WTC11 (cell line): ENCODE data around the gene DYRK1A. TPM values are rescaled to one million over a fixed set of nuclear protein-coding genes. Genes with fewer than 3 reads are reported as not detected.

Experiments used
- CREB1 ChIP-seq: sonication (generic); formaldehyde crosslinking; IDR thresholded peaks from 2 replicates; pipeline ENCODE4 v1.8.0; 2023; ENCODE audit warnings: mild to moderate bottlenecking, missing genetic modification reagents
- CREM ChIP-seq: sonication (generic); formaldehyde crosslinking; IDR thresholded peaks from 2 replicates; pipeline ENCODE4 v1.8.1; 2022; ENCODE audit warnings: mild to moderate bottlenecking, missing genetic modification reagents, moderate library complexity
- GTF2I ChIP-seq: fragments of 250-450 bp; sonication (Bioruptor Pico); conservative IDR thresholded peaks from 2 replicates; pipeline ENCODE4 v1.4.0; 2021; ENCODE audit warnings: mild to moderate bottlenecking
- IRF2 ChIP-seq: sonication (generic); formaldehyde crosslinking; IDR thresholded peaks from 2 replicates; pipeline ENCODE4 v1.8.0; 2022; ENCODE audit warnings: low read depth, missing genetic modification reagents, borderline replicate concordance
- JAZF1 ChIP-seq: fragments of 250-450 bp; sonication (Bioruptor Pico); IDR thresholded peaks from 2 replicates; pipeline ENCODE4 v1.9.0; 2021; ENCODE audit warnings: moderate library complexity, mild to moderate bottlenecking, inconsistent platforms
- KAT7 ChIP-seq: sonication (generic); formaldehyde crosslinking; IDR thresholded peaks from 2 replicates; pipeline ENCODE4 v1.8.1; 2023; ENCODE audit warnings: missing genetic modification reagents, mild to moderate bottlenecking, borderline replicate concordance
- MXD4 ChIP-seq: fragments of 250-450 bp; sonication (Bioruptor Pico); IDR thresholded peaks from 2 replicates; pipeline ENCODE4 v1.8.0; 2021; ENCODE audit warnings: mild to moderate bottlenecking, moderate library complexity, borderline replicate concordance
- NFYB ChIP-seq: sonication (generic); formaldehyde crosslinking; conservative IDR thresholded peaks from 2 replicates; pipeline ENCODE4 v1.8.0; 2022; ENCODE audit warnings: low read depth, missing genetic modification reagents
- SMAD4 ChIP-seq: sonication (generic); formaldehyde crosslinking; IDR thresholded peaks from 2 replicates; pipeline ENCODE4 v1.8.0; 2022; ENCODE audit warnings: mild to moderate bottlenecking, missing genetic modification reagents
- SOX15 ChIP-seq: fragments of 250-450 bp; sonication (Bioruptor Pico); IDR thresholded peaks from 2 replicates; pipeline ENCODE4 v1.9.0; 2021; ENCODE audit warnings: mild to moderate bottlenecking
- TEAD1 ChIP-seq: sonication (generic); formaldehyde crosslinking; IDR thresholded peaks from 2 replicates; pipeline ENCODE4 v1.8.0; 2022; ENCODE audit warnings: mild to moderate bottlenecking, missing genetic modification reagents
- ZNF121 ChIP-seq: sonication (generic); formaldehyde crosslinking; IDR thresholded peaks from 2 replicates; pipeline ENCODE4 v1.8.0; 2023; ENCODE audit warnings: missing genetic modification reagents
- ZNF138 ChIP-seq: sonication (generic); formaldehyde crosslinking; conservative IDR thresholded peaks from 2 replicates; pipeline ENCODE4 v1.8.1; 2022; ENCODE audit warnings: mild to moderate bottlenecking, moderate library complexity, missing genetic modification reagents
- ZNF671 ChIP-seq: fragments of 250-450 bp; sonication (Bioruptor Pico); IDR thresholded peaks from 2 replicates; pipeline ENCODE4 v1.8.0; 2021; ENCODE audit warnings: mild to moderate bottlenecking
- total RNA-seq: library from RNA; stranded (reverse); gene quantifications from 3 replicates; pipeline ENCODE4 v1.2.3, GENCODE V29; 2021
- TF ChIP-seq, protein P1 (sequence below): sonication (generic); formaldehyde crosslinking; IDR thresholded peaks from 2 replicates; pipeline ENCODE4 v1.8.1; 2023; ENCODE audit warnings: mild to moderate bottlenecking, moderate library complexity, missing genetic modification reagents
- TF ChIP-seq, protein P2 (sequence below): fragments of 250-450 bp; sonication (Bioruptor Pico); conservative IDR thresholded peaks from 2 replicates; pipeline ENCODE4 v1.9.0; 2021; ENCODE audit warnings: mild to moderate bottlenecking
- TF ChIP-seq, protein P3 (sequence below): sonication (generic); formaldehyde crosslinking; IDR thresholded peaks from 2 replicates; pipeline ENCODE4 v1.8.0; 2022; ENCODE audit warnings: missing genetic modification reagents
- TF ChIP-seq, protein P4 (sequence below): sonication (generic); formaldehyde crosslinking; IDR thresholded peaks from 2 replicates; pipeline ENCODE4 v1.8.1; 2023; ENCODE audit warnings: mild to moderate bottlenecking, missing genetic modification reagents
- TF ChIP-seq, protein P5 (sequence below): sonication (generic); formaldehyde crosslinking; IDR thresholded peaks from 2 replicates; pipeline ENCODE4 v1.8.0; 2023; ENCODE audit warnings: missing genetic modification reagents, mild to moderate bottlenecking, borderline replicate concordance
- TF ChIP-seq, protein P6 (sequence below): sonication (generic); formaldehyde crosslinking; IDR thresholded peaks from 2 replicates; pipeline ENCODE4 v1.8.0; 2022; ENCODE audit warnings: mild to moderate bottlenecking, missing genetic modification reagents
- TF ChIP-seq, protein P7 (sequence below): sonication (generic); formaldehyde crosslinking; IDR thresholded peaks from 2 replicates; pipeline ENCODE4 v1.8.0; 2022; ENCODE audit warnings: mild to moderate bottlenecking, missing genetic modification reagents
- TF ChIP-seq, protein P8 (sequence below): fragments of 200-600 bp; IDR thresholded peaks from 2 replicates; pipeline ENCODE4 v1.8.0; 2022; ENCODE audit warnings: antibody characterized with exemption

The DYRK1A gene
- total RNA-seq, 1 experiment from 2014 or later: 56.5 TPM

DNA sequence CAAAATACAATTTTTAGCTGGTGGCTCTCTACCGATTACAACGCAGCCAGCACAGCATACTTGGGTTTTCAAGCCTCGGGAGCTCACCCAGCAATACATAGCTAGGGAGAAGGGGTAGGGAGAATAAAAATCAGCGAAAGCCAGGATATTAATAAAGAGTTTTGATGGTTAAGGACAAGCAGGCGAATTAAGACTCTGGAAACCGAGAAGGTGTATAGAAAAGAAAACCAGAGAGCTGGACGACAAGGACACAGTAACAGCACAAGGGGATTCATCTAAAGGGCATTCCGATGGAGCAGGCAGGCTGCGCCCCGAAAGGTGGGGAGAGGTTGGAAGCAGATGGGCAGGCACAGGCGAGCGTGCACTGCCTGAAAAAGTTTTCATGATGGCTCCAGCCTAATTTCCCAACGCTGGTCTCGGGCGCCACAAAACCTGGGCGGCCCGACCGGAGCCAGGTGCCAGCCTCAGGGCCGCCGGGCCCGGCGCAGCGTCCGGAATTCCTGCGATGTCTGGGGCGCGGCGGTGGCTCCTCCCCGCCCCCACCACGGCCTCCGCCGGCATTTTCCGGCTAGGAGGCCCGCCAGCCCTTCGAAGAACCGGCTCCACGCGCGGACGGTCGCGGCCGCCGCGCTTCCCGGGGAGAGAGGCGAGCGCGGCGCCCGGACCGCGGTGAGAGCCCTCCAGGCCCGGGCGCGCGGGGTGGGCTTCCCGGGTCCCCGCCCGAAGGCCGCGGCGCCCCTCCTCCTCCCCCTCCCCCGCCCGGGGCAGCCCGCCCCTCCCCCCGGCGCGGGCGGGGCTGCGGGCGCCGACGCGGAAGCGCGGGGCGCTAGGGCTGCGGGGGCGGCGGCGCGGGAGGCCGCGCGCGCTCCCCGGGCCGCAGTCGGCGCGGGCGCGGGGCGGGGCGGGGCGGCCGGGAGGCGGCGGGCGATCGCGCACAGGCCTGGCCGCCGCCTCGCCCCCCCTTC, 774 bp upstream of the DYRK1A start (continued):
- TF ChIP-seq MXD4 (CRISPR knock-in tag) (no peak), GTF2I (CRISPR knock-in tag) (no peak), CREB1 (CRISPR knock-in tag) (no peak), ZNF671 (no peak), SMAD4 (no peak), JAZF1 (CRISPR knock-in tag) (no peak), NFYB (no peak), ZNF138 (no peak), IRF2 (CRISPR knock-in tag) (no peak), TEAD1 (CRISPR knock-in tag) (0 out of 2 replicates have a peak, but pooled peaks have one; percentile 14), KAT7 (0 out of 2 replicates have a peak, but pooled peaks have one; percentile 49), CREM (CRISPR knock-in tag) (peak; percentile 46; the same call in 1 of the 2 replicates), ZNF121 (no peak), SOX15 (CRISPR knock-in tag) (no peak)
- TF ChIP-seq, protein P1, sequence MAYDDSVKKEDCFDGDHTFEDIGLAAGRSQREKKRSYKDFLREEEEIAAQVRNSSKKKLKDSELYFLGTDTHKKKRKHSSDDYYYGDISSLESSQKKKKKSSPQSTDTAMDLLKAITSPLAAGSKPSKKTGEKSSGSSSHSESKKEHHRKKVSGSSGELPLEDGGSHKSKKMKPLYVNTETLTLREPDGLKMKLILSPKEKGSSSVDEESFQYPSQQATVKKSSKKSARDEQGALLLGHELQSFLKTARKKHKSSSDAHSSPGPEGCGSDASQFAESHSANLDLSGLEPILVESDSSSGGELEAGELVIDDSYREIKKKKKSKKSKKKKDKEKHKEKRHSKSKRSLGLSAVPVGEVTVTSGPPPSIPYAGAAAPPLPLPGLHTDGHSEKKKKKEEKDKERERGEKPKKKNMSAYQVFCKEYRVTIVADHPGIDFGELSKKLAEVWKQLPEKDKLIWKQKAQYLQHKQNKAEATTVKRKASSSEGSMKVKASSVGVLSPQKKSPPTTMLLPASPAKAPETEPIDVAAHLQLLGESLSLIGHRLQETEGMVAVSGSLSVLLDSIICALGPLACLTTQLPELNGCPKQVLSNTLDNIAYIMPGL (CRISPR knock-in tag): peak; percentile 30; the same call in 1 of the 2 replicates
- TF ChIP-seq, protein P2, sequence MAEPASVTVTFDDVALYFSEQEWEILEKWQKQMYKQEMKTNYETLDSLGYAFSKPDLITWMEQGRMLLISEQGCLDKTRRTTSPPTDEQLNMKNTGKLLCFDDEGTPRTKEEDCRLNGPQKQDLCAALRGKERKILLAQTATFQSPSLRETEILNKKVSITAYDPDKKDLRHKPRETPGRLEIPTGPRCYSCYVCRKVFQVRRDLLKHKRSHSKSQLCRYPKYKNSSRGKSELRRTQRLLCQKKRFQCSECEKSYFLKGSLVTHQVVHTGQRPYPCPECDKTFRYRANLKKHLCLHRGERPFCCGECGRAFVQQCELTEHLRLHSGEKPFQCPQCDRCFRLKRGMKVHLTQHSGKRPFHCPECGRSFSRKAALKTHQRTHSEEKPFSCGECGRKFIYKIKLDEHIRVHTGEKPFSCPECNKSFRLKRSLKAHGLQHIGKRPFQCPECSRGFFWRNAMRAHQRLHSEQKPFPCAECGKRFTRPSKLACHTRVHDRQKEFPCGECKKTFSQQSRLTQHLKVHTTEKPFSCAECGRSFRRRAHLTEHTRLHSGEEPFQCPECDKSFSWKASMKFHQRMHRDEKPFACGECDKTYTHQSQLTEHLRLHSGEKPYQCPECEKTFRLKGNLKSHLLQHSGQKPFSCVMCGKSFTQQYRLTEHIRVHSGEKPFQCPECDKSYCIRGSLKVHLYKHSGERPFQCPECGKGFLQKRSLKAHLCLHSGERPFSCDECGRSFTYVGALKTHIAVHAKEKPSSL (CRISPR knock-in tag): no peak
- TF ChIP-seq, protein P3, sequence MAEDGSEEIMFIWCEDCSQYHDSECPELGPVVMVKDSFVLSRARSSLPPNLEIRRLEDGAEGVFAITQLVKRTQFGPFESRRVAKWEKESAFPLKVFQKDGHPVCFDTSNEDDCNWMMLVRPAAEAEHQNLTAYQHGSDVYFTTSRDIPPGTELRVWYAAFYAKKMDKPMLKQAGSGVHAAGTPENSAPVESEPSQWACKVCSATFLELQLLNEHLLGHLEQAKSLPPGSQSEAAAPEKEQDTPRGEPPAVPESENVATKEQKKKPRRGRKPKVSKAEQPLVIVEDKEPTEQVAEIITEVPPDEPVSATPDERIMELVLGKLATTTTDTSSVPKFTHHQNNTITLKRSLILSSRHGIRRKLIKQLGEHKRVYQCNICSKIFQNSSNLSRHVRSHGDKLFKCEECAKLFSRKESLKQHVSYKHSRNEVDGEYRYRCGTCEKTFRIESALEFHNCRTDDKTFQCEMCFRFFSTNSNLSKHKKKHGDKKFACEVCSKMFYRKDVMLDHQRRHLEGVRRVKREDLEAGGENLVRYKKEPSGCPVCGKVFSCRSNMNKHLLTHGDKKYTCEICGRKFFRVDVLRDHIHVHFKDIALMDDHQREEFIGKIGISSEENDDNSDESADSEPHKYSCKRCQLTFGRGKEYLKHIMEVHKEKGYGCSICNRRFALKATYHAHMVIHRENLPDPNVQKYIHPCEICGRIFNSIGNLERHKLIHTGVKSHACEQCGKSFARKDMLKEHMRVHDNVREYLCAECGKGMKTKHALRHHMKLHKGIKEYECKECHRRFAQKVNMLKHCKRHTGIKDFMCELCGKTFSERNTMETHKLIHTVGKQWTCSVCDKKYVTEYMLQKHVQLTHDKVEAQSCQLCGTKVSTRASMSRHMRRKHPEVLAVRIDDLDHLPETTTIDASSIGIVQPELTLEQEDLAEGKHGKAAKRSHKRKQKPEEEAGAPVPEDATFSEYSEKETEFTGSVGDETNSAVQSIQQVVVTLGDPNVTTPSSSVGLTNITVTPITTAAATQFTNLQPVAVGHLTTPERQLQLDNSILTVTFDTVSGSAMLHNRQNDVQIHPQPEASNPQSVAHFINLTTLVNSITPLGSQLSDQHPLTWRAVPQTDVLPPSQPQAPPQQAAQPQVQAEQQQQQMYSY (CRISPR knock-in tag): no peak
- TF ChIP-seq, protein P4, sequence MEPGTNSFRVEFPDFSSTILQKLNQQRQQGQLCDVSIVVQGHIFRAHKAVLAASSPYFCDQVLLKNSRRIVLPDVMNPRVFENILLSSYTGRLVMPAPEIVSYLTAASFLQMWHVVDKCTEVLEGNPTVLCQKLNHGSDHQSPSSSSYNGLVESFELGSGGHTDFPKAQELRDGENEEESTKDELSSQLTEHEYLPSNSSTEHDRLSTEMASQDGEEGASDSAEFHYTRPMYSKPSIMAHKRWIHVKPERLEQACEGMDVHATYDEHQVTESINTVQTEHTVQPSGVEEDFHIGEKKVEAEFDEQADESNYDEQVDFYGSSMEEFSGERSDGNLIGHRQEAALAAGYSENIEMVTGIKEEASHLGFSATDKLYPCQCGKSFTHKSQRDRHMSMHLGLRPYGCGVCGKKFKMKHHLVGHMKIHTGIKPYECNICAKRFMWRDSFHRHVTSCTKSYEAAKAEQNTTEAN: no peak
- TF ChIP-seq, protein P5, sequence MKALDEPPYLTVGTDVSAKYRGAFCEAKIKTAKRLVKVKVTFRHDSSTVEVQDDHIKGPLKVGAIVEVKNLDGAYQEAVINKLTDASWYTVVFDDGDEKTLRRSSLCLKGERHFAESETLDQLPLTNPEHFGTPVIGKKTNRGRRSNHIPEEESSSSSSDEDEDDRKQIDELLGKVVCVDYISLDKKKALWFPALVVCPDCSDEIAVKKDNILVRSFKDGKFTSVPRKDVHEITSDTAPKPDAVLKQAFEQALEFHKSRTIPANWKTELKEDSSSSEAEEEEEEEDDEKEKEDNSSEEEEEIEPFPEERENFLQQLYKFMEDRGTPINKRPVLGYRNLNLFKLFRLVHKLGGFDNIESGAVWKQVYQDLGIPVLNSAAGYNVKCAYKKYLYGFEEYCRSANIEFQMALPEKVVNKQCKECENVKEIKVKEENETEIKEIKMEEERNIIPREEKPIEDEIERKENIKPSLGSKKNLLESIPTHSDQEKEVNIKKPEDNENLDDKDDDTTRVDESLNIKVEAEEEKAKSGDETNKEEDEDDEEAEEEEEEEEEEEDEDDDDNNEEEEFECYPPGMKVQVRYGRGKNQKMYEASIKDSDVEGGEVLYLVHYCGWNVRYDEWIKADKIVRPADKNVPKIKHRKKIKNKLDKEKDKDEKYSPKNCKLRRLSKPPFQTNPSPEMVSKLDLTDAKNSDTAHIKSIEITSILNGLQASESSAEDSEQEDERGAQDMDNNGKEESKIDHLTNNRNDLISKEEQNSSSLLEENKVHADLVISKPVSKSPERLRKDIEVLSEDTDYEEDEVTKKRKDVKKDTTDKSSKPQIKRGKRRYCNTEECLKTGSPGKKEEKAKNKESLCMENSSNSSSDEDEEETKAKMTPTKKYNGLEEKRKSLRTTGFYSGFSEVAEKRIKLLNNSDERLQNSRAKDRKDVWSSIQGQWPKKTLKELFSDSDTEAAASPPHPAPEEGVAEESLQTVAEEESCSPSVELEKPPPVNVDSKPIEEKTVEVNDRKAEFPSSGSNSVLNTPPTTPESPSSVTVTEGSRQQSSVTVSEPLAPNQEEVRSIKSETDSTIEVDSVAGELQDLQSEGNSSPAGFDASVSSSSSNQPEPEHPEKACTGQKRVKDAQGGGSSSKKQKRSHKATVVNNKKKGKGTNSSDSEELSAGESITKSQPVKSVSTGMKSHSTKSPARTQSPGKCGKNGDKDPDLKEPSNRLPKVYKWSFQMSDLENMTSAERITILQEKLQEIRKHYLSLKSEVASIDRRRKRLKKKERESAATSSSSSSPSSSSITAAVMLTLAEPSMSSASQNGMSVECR (CRISPR knock-in tag): 0 out of 2 replicates have a peak, but pooled peaks have one; percentile 31
- TF ChIP-seq, protein P6, sequence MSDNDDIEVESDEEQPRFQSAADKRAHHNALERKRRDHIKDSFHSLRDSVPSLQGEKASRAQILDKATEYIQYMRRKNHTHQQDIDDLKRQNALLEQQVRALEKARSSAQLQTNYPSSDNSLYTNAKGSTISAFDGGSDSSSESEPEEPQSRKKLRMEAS (CRISPR knock-in tag): no peak; the same call in 1 of the 2 replicates
- TF ChIP-seq, protein P7, sequence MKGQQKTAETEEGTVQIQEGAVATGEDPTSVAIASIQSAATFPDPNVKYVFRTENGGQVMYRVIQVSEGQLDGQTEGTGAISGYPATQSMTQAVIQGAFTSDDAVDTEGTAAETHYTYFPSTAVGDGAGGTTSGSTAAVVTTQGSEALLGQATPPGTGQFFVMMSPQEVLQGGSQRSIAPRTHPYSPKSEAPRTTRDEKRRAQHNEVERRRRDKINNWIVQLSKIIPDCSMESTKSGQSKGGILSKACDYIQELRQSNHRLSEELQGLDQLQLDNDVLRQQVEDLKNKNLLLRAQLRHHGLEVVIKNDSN: no peak
- TF ChIP-seq, protein P8, sequence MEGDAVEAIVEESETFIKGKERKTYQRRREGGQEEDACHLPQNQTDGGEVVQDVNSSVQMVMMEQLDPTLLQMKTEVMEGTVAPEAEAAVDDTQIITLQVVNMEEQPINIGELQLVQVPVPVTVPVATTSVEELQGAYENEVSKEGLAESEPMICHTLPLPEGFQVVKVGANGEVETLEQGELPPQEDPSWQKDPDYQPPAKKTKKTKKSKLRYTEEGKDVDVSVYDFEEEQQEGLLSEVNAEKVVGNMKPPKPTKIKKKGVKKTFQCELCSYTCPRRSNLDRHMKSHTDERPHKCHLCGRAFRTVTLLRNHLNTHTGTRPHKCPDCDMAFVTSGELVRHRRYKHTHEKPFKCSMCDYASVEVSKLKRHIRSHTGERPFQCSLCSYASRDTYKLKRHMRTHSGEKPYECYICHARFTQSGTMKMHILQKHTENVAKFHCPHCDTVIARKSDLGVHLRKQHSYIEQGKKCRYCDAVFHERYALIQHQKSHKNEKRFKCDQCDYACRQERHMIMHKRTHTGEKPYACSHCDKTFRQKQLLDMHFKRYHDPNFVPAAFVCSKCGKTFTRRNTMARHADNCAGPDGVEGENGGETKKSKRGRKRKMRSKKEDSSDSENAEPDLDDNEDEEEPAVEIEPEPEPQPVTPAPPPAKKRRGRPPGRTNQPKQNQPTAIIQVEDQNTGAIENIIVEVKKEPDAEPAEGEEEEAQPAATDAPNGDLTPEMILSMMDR: no peak
